ENCODE results near the gene HSD17B1. TPM values are rescaled to one million over a fixed set of nuclear protein-coding genes. Genes with fewer than 3 reads are reported as not detected.

Gene HSD17B1
- total RNA-seq, 1 donor from 2014 or later = 4.1 TPM

DNA sequence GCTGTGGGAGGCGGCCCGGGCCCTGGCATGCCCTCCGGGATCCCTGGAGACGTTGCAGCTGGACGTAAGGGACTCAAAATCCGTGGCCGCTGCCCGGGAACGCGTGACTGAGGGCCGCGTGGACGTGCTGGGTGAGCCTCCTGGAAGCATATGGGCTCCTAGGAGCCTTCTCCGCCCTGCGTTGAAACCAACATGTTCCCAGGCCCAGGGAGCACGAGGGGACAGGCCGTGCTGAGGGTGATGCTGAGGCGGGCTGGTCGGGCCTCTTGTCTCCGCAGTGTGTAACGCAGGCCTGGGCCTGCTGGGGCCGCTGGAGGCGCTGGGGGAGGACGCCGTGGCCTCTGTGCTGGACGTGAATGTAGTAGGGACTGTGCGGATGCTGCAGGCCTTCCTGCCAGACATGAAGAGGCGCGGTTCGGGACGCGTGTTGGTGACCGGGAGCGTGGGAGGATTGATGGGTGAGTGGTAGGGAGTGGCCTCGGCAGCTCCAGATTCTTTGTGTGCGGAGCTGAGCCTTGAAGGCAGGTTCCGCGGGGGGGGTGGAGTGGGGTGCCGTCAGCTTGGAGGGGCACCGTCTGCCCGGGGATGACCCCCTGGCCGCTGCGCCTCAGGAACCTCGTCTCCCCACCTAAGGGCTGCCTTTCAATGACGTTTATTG, 567 bp downstream of the HSD17B1 start:
- no peaks in the 10 kb centered on the region for H3K36me3 Mint-ChIP-seq (ENCODE audit: unreplicated experiment)
- peak; percentile 40 for DNase-seq
- peak overlapping the region; percentile 90 for H3K4me3 Mint-ChIP-seq (ENCODE audit: unreplicated experiment)
- TF ChIP-seq, protein P1, sequence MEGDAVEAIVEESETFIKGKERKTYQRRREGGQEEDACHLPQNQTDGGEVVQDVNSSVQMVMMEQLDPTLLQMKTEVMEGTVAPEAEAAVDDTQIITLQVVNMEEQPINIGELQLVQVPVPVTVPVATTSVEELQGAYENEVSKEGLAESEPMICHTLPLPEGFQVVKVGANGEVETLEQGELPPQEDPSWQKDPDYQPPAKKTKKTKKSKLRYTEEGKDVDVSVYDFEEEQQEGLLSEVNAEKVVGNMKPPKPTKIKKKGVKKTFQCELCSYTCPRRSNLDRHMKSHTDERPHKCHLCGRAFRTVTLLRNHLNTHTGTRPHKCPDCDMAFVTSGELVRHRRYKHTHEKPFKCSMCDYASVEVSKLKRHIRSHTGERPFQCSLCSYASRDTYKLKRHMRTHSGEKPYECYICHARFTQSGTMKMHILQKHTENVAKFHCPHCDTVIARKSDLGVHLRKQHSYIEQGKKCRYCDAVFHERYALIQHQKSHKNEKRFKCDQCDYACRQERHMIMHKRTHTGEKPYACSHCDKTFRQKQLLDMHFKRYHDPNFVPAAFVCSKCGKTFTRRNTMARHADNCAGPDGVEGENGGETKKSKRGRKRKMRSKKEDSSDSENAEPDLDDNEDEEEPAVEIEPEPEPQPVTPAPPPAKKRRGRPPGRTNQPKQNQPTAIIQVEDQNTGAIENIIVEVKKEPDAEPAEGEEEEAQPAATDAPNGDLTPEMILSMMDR (IDR thresholded peaks at IDR 0.05; ENCODE audit: partially characterized antibody, unreplicated experiment) = no peak
- peaks cover 6% of the 10 kb centered on the region for H3K9me3 Mint-ChIP-seq (ENCODE audit: unreplicated experiment)
- peaks cover 6% of the 10 kb centered on the region for H3K27me3 Mint-ChIP-seq (ENCODE audit: unreplicated experiment)
- peak overlapping the region; percentile 83 for H3K27ac Mint-ChIP-seq (ENCODE audit: unreplicated experiment)
- peaks cover 18% of the 10 kb centered on the region for H3K4me1 Mint-ChIP-seq (ENCODE audit: low read depth, unreplicated experiment)

DNA sequence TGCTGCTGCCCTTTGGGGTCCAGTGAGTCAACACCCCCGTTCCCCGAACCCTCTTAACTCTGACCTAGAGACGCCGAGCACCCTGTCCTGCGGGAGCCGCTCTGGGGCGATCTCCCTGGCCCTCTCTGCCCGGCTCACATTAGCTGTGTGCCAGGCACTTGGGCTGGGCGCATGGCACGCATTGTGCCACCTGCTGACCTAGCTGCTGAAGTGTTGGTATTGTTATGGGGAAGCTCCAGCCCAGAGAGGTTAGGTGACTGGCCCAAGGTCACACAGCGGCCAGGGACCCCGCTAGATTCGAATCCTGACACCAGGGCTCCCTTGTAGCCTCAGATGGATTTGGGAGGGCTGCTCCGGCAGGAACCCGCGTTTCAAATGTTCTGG, 1.1 kb downstream of the HSD17B1 start:
- peaks cover 6% of the 10 kb centered on the region for H3K9me3 Mint-ChIP-seq (ENCODE audit: unreplicated experiment)
- peaks cover 6% of the 10 kb centered on the region for H3K27me3 Mint-ChIP-seq (ENCODE audit: unreplicated experiment)
- H3K27ac Mint-ChIP-seq (ENCODE audit: unreplicated experiment) = peak overlapping the region; percentile 33
- TF ChIP-seq, protein P1 (IDR thresholded peaks at IDR 0.05; ENCODE audit: partially characterized antibody, unreplicated experiment) = no peak
- H3K4me3 Mint-ChIP-seq (ENCODE audit: unreplicated experiment) = peak overlapping the region; percentile 90
- no peak for DNase-seq
- no peaks in the 10 kb centered on the region for H3K36me3 Mint-ChIP-seq (ENCODE audit: unreplicated experiment)
- H3K4me1 Mint-ChIP-seq (ENCODE audit: low read depth, unreplicated experiment) = peaks cover 16% of the 10 kb centered on the region

DNA sequence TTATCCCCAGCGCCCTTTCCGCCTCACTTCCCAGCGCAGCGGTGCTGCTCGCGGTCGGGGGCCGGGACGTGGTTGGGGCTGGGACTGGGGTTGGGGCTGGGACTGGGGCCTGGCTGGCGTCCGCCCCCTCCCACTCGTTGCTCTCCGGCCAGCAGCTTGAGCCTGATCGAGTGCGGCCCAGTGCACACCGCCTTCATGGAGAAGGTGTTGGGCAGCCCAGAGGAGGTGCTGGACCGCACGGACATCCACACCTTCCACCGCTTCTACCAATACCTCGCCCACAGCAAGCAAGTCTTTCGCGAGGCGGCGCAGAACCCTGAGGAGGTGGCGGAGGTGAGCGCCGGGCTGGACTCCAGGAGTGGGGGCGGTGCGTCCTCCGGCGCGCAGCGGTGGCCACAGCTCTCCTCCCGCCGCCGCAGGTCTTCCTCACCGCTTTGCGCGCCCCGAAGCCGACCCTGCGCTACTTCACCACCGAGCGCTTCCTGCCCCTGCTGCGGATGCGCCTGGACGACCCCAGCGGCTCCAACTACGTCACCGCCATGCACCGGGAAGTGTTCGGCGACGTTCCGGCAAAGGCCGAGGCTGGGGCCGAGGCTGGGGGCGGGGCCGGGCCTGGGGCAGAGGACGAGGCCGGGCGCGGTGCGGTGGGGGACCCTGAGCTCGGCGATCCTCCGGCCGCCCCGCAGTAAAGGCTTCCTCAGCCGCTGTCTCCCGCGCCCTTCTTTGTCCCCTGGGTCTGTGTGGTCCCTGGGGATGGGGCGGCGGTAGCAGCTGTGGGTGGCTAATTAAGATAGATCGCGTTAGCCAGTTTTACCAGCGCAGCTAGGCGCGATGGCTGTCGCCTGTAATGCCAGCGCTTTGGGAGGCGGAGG, 1.8 kb downstream of the HSD17B1 start:
- peak overlapping the region; percentile 89 for H3K27ac Mint-ChIP-seq (ENCODE audit: unreplicated experiment)
- H3K27me3 Mint-ChIP-seq (ENCODE audit: unreplicated experiment) = peaks cover 4% of the 10 kb centered on the region
- H3K36me3 Mint-ChIP-seq (ENCODE audit: unreplicated experiment) = no peaks in the 10 kb centered on the region
- H3K4me3 Mint-ChIP-seq (ENCODE audit: unreplicated experiment) = peak overlapping the region; percentile 90
- TF ChIP-seq, protein P1 (IDR thresholded peaks at IDR 0.05; ENCODE audit: partially characterized antibody, unreplicated experiment) = no peak
- H3K4me1 Mint-ChIP-seq (ENCODE audit: low read depth, unreplicated experiment) = peaks cover 13% of the 10 kb centered on the region
- peak; percentile 97 for DNase-seq
- peaks cover 6% of the 10 kb centered on the region for H3K9me3 Mint-ChIP-seq (ENCODE audit: unreplicated experiment)

DNA sequence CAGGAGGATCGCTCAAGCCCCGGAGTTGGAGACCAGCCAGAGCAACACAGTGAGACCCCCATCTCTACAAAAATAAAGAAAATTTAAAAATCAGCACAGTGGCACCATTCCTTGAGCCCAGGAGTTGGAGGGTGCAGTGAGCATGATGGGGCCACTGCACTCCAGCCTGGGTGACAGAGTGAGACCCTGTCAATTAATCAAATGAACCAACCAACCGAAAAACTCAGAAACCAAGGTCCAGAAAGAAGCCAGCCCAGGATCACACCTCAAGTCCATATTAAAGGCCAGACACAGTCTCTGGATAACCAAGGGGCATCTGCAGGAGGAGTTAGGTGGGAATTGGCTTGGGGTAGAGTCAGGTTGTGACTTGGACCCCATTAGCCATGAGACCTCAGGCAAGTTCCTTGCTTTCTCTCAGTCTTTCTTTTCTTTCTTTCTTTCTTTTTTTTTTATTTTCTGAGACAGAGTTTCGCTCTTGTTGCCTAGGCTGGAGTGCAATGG, 2.4 kb downstream of the HSD17B1 start:
- Mint-ChIP-seq H3K36me3 (ENCODE audit: unreplicated experiment) (no peaks in the 10 kb centered on the region), H3K4me3 (ENCODE audit: unreplicated experiment) (peak overlapping the region; percentile 90), H3K9me3 (ENCODE audit: unreplicated experiment) (peaks cover 8% of the 10 kb centered on the region), H3K27me3 (ENCODE audit: unreplicated experiment) (peaks cover 4% of the 10 kb centered on the region), H3K27ac (ENCODE audit: unreplicated experiment) (peak overlapping the region; percentile 89), H3K4me1 (ENCODE audit: low read depth, unreplicated experiment) (peaks cover 15% of the 10 kb centered on the region)
- TF ChIP-seq, protein P1 (IDR thresholded peaks at IDR 0.05; ENCODE audit: partially characterized antibody, unreplicated experiment) = no peak
- DNase-seq = no peak

Measured in glutamatergic neuron (in vitro differentiated cells).